ENCODE measurements around the gene KSR1.

DNA sequence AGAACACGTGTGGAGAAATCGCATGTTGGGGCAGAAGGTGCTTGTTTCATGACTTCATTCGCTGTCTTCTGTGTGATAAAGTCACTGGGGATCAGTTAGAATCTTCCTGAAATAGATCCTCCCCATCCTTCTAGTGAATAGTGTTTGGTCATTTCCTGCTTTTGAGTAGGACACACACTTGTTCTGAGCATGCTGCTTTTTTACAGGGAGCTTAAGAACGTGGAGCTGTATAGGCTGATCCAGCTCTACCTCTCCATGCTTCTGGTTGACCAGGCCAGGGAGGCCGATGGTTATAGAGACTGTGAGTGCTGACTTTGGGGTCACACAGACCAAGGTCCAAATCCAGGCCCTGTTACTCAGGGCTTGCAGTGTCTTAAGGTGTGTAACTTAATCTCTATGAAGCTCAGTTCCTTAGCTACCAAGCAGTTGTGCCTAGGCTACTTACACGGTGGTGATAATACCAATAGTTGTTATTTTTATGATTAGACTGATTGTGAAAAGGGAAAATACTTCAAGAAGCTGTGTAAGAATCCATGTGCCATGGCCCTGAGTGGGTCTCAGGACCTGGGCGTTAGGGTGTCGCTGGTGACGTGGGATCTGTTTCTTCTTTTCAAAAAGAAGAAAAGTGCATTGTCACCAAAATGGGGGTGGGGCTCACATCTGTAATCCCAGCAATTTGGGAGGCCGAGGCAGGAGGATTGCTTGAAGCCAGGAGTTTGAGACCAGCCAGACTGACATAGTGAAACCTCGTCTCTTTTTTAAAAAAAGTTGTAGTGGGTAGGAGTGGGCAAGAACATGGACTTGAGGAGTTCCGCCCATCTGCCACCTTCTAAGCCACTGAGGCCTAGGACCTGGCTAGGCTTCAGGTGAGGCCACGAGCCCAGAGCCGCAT, 110.7 kb downstream of the KSR1 start:
- TF ChIP-seq, protein P1, sequence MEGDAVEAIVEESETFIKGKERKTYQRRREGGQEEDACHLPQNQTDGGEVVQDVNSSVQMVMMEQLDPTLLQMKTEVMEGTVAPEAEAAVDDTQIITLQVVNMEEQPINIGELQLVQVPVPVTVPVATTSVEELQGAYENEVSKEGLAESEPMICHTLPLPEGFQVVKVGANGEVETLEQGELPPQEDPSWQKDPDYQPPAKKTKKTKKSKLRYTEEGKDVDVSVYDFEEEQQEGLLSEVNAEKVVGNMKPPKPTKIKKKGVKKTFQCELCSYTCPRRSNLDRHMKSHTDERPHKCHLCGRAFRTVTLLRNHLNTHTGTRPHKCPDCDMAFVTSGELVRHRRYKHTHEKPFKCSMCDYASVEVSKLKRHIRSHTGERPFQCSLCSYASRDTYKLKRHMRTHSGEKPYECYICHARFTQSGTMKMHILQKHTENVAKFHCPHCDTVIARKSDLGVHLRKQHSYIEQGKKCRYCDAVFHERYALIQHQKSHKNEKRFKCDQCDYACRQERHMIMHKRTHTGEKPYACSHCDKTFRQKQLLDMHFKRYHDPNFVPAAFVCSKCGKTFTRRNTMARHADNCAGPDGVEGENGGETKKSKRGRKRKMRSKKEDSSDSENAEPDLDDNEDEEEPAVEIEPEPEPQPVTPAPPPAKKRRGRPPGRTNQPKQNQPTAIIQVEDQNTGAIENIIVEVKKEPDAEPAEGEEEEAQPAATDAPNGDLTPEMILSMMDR (conservative IDR thresholded peaks at IDR 0.05) = no peak
- TF ChIP-seq ZFX (IDR thresholded peaks at IDR 0.05) = no peak
